ENCODE results near the gene LOXL1. TPM values are rescaled to one million over a fixed set of nuclear protein-coding genes. Genes with fewer than 3 reads are reported as not detected.

The LOXL1 gene
- total and polyA plus RNA-seq, 2 of the 4 experiments (the other 2 are of a cell fraction) = 148 to 332 TPM

GRCh38 chr15:73936588-73937290 is 10.5 kb downstream of the LOXL1 start (continued):
- TF ChIP-seq USF2 (IDR thresholded peaks at IDR 0.05; ENCODE audit: low read depth, low read length) = no peak
- no peak for TF ChIP-seq CEBPB (IDR thresholded peaks at IDR 0.05; ENCODE audit: low read depth, low read length)
- no peak for TF ChIP-seq MAFK (IDR thresholded peaks at IDR 0.05; ENCODE audit: low read depth, low read length)

- no peak overlapping the region for H3K14ac ChIP-seq (replicated peaks; ENCODE audit: low read depth, low read length)
- intact Hi-C loops (cut with micrococcal nuclease) (loop anchor here (2.0 kb wide), 1 partner anchor 62 kb away; no protein-coding TSS in a partner anchor), in situ Hi-C loops (cut with MboI; ENCODE audit: low sequenced_read_pairs) (no loop called here), dilution Hi-C loops (cut with HindIII; ENCODE audit: low sequenced_read_pairs, unreplicated experiment) (no loop called here)
- H3K36me3 ChIP-seq (ENCODE audit: control insufficient read depth, insufficient read depth, low read length) = peaks cover 8% of the 10 kb centered on the region
- peak overlapping the region; percentile 70 for H2BK5ac ChIP-seq (ENCODE audit: low read depth, low read length, poor library complexity, severe bottlenecking)
- ATAC-seq (ENCODE audit: low read depth) = no peak
- peaks cover 42% of the 10 kb centered on the region for H4K20me1 ChIP-seq (ENCODE audit: insufficient read depth, low read length)
- H3K27me3 ChIP-seq (ENCODE audit: control insufficient read depth, insufficient read depth, low read length) = no peaks in the 10 kb centered on the region
- 0 out of 2 replicates have a peak overlapping the region, but pooled peaks have one; percentile 83 for H2AK5ac ChIP-seq (ENCODE audit: low read depth, low read length)
- no peak overlapping the region for H3K9ac ChIP-seq (ENCODE audit: low read depth, low read length)
- no peak overlapping the region for H3K4me3 ChIP-seq (ENCODE audit: insufficient read depth, low read depth, low read length)
- H3K9me3 ChIP-seq (ENCODE audit: control insufficient read depth, insufficient read depth, low read length) = no peaks in the 10 kb centered on the region
- H4K8ac ChIP-seq (ENCODE audit: low read depth in 2 of 2, low read length in 2 of 2) = no peak overlapping the region
- DNase-seq = no peak
- no peak overlapping the region for H3K18ac ChIP-seq (ENCODE audit: low read depth, low read length)
- H2BK20ac ChIP-seq (ENCODE audit: low read depth, low read length) = no peak overlapping the region
- peaks cover 47% of the 10 kb centered on the region for H3K9me1 ChIP-seq (ENCODE audit: insufficient read depth, low read length)
- peaks cover 63% of the 10 kb centered on the region for H3K4me1 ChIP-seq (ENCODE audit: control insufficient read depth, insufficient read depth, low read length)
- no peak overlapping the region for H3K23ac ChIP-seq (ENCODE audit: low read depth, low read length)
- peak overlapping the region; percentile 68; the same call in 1 of the 2 replicates for H3K4ac ChIP-seq (ENCODE audit: low read depth, low read length)
- peak overlapping the region; percentile 20; the same call in 1 of the 2 replicates for H3K27ac ChIP-seq (ENCODE audit: insufficient read depth, low read length)
- no peak overlapping the region for H2AK9ac ChIP-seq (replicated peaks; ENCODE audit: low read depth, low read length, poor library complexity)
- ChIA-PET CTCF (interaction anchor here (1.5 kb wide), 1 partner anchor 14 kb away, joined by 3 read pairs; no protein-coding TSS in a partner anchor), POLR2A (ENCODE audit: unreplicated experiment) (no interaction called here)
- H2AFZ ChIP-seq (replicated peaks; ENCODE audit: low read length, poor library complexity) = no peak overlapping the region
- H3K4me2 ChIP-seq (ENCODE audit: low read depth, low read length) = no peak overlapping the region
- 100% methylated on average over 2 of the region's 10 CpGs; no CpG with 5 or more reads in 1 of the 2 experiments for WGBS, 2 experiments (ENCODE audit: extremely low coverage in 2 of 2, insufficient read length in 1 of 2)
- H3K79me1 ChIP-seq (ENCODE audit: low read depth in 1 of 2, low read length in 2 of 2) = peaks cover 65 to 100% of the 10 kb centered on the region in 2 experiments
- H4K5ac ChIP-seq (ENCODE audit: low read depth, low read length) = no peak overlapping the region
- no peak overlapping the region for H2BK15ac ChIP-seq (ENCODE audit: low read depth, low read length)
- H4K91ac ChIP-seq (ENCODE audit: insufficient read depth, low read depth, low read length) = no peak overlapping the region
- H2BK120ac ChIP-seq (ENCODE audit: low read depth, low read length) = no peak overlapping the region
- H3K56ac ChIP-seq (ENCODE audit: extremely low read depth, insufficient read depth, low read length) = no peak overlapping the region
- no TSS peak for BruUV-seq (replicated peaks)
- no peak for TF ChIP-seq SMC3 (IDR thresholded peaks at IDR 0.05; ENCODE audit: low read depth, low read length)
- TF ChIP-seq MAZ (IDR thresholded peaks at IDR 0.05; ENCODE audit: borderline replicate concordance, low read depth, low read length) = no peak
- TF ChIP-seq BHLHE40 (IDR thresholded peaks at IDR 0.05; ENCODE audit: low read depth, low read length) = no peak
- TF ChIP-seq RAD21 (IDR thresholded peaks at IDR 0.05; ENCODE audit: low read length) = no peak
- TF ChIP-seq NFE2L2 (IDR thresholded peaks at IDR 0.05; ENCODE audit: low read depth, low read length) = no peak
- TF ChIP-seq ELK1 (IDR thresholded peaks at IDR 0.05; ENCODE audit: borderline replicate concordance, low read depth, low read length) = no peak
- no peak for TF ChIP-seq CHD1 (IDR thresholded peaks at IDR 0.05; ENCODE audit: low read depth, low read length)
- TF ChIP-seq RCOR1 (IDR thresholded peaks at IDR 0.05; ENCODE audit: insufficient replicate concordance, low read length) = no peak
- TF ChIP-seq FOS (IDR thresholded peaks at IDR 0.05; ENCODE audit: low read depth, low read length) = no peak
- no peak for TF ChIP-seq CTCF (conservative IDR thresholded peaks at IDR 0.05; ENCODE audit: low read depth, low read length)
These were observed 11.0 kb downstream of the LOXL1 start for GRCh38 chr15:73937296-73937695.
